ENCODE data around the gene BACH2.
"Not testable (repeated sequence)": the region's sequence is repeated elsewhere in the genome, so short reads cannot be mapped to it uniquely, and the experiment has no call there.

The BACH2 gene

GRCh38 chr6:90183587-90184333 lies 112.9 kb downstream of the BACH2 start:
- no peak for DNase-seq (ENCODE audit: low spot score)

- no peak for DNase-seq (ENCODE audit: low spot score)
Measured at GRCh38 chr6:90180526-90180925, 116.1 kb downstream of the BACH2 start.

- peak; percentile 29 for DNase-seq (ENCODE audit: low spot score)
Measured at GRCh38 chr6:90179190-90180169, 117.2 kb downstream of the BACH2 start.

GRCh38 chr6:90178384-90178855 lies 118.2 kb downstream of the BACH2 start:
- DNase-seq (ENCODE audit: low spot score): no peak

GRCh38 chr6:90177544-90178383 lies 118.9 kb downstream of the BACH2 start:
- DNase-seq (ENCODE audit: low spot score): no peak

GRCh38 chr6:90175627-90176538 lies 120.8 kb downstream of the BACH2 start:
- DNase-seq (ENCODE audit: low spot score): peak; percentile 61

- no peak for DNase-seq (ENCODE audit: low spot score)
Measured at GRCh38 chr6:90173262-90173925, 123.2 kb downstream of the BACH2 start.

- no peak for DNase-seq (ENCODE audit: low spot score)
Measured at GRCh38 chr6:90170601-90171000, 126.0 kb downstream of the BACH2 start.

- no peak for DNase-seq (ENCODE audit: low spot score)
Measured at GRCh38 chr6:90169374-90169773, 127.3 kb downstream of the BACH2 start.

- DNase-seq (ENCODE audit: low spot score): no peak
Measured at GRCh38 chr6:90168693-90169131, 127.9 kb downstream of the BACH2 start.

GRCh38 chr6:90167514-90168379 lies 128.9 kb downstream of the BACH2 start:
- no peak for DNase-seq (ENCODE audit: low spot score)

GRCh38 chr6:90166155-90166924 lies 130.3 kb downstream of the BACH2 start:
- DNase-seq (ENCODE audit: low spot score): not testable (repeated sequence)

GRCh38 chr6:90162648-90163387 lies 133.8 kb downstream of the BACH2 start:
- DNase-seq (ENCODE audit: low spot score): no peak

GRCh38 chr6:90160013-90160412 lies 136.6 kb downstream of the BACH2 start:
- no peak for DNase-seq (ENCODE audit: low spot score)

GRCh38 chr6:90159452-90159851 lies 137.2 kb downstream of the BACH2 start:
- no peak for DNase-seq (ENCODE audit: low spot score)

GRCh38 chr6:90158936-90159335 lies 137.7 kb downstream of the BACH2 start:
- no peak for DNase-seq (ENCODE audit: low spot score)

- no peak for DNase-seq (ENCODE audit: low spot score)
Measured at GRCh38 chr6:90157441-90157840, 139.2 kb downstream of the BACH2 start.

- DNase-seq (ENCODE audit: low spot score): peak; percentile 43
Measured at GRCh38 chr6:90156861-90157260, 139.8 kb downstream of the BACH2 start.

Data from activated CD4-positive, alpha-beta T cell treated with anti-CD3 and anti-CD28 coated beads, Interleukin-2, Interleukin-4, amounts not matched to agents 100 ng/mL and 50 ng/mL, durations not matched to agents 16 hours and 8 hours (primary cell).